OCI-LY1 (cell line): ENCODE data around the gene HECTD3.
"Not testable (repeated sequence)": the region's sequence is repeated elsewhere in the genome, so short reads cannot be mapped to it uniquely, and the experiment has no call there.

Experiments
- EZH2 ChIP-seq: fragments of 200-600 bp; sonication (generic), shearing (Covaris generic); IDR thresholded peaks from 2 replicates; pipeline ENCODE4 v1.8.0; 2017; ENCODE audit warnings: borderline replicate concordance, mixed run types, mild to moderate bottlenecking, antibody characterized with exemption, low read length, moderate library complexity, mixed read lengths
- TF ChIP-seq, protein P1 (sequence below): fragments of 200-600 bp; sonication (generic), shearing (Covaris generic); IDR thresholded peaks from 2 replicates; pipeline ENCODE4 v1.5.1; 2017; ENCODE audit warnings: mild to moderate bottlenecking, antibody characterized with exemption, low read length, moderate library complexity, mixed read lengths

- TF ChIP-seq, protein P1, sequence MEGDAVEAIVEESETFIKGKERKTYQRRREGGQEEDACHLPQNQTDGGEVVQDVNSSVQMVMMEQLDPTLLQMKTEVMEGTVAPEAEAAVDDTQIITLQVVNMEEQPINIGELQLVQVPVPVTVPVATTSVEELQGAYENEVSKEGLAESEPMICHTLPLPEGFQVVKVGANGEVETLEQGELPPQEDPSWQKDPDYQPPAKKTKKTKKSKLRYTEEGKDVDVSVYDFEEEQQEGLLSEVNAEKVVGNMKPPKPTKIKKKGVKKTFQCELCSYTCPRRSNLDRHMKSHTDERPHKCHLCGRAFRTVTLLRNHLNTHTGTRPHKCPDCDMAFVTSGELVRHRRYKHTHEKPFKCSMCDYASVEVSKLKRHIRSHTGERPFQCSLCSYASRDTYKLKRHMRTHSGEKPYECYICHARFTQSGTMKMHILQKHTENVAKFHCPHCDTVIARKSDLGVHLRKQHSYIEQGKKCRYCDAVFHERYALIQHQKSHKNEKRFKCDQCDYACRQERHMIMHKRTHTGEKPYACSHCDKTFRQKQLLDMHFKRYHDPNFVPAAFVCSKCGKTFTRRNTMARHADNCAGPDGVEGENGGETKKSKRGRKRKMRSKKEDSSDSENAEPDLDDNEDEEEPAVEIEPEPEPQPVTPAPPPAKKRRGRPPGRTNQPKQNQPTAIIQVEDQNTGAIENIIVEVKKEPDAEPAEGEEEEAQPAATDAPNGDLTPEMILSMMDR = not testable (repeated sequence)
- not testable (repeated sequence) for TF ChIP-seq EZH2
Measured at GRCh38 chr1:44977372-44977771, 33.8 kb downstream of the HECTD3 start.
